Measurements from ENCODE around the gene MISP. TPM values are rescaled to one million over a fixed set of nuclear protein-coding genes. Genes with fewer than 3 reads are reported as not detected.

The MISP gene
- total and polyA plus RNA-seq, 2 of the 8 experiments (the other 6 are each of a cell fraction or from before 2014, with no cell fraction given): 0.43 to 0.45 TPM

- TF ChIP-seq E2F6 (IDR thresholded peaks at IDR 0.05) (peak; percentile 52; the same call in 1 of the 2 replicates), TAF7 (optimal IDR thresholded peaks at IDR 0.05; ENCODE audit: borderline replicate concordance, low read depth, low read length) (peak; percentile 68), SAP30 (IDR thresholded peaks at IDR 0.05; ENCODE audit: insufficient read depth, insufficient replicate concordance, low read length) (no peak), TAF1 (IDR thresholded peaks at IDR 0.05; ENCODE audit: low read depth, low read length) (peak; percentile 84), RAD21 (IDR thresholded peaks at IDR 0.05 in 1 of 2, conservative IDR thresholded peaks at IDR 0.05 in 1 of 2; ENCODE audit: low read depth in 2 of 2, low read length in 2 of 2) (no peak), EGR1 (IDR thresholded peaks at IDR 0.05; ENCODE audit: borderline replicate concordance, low read depth, low read length) (no peak), TEAD4 (IDR thresholded peaks at IDR 0.05; ENCODE audit: low read depth, low read length) (no peak), MAFK (IDR thresholded peaks at IDR 0.05; ENCODE audit: low read depth, low read length) (no peak), YY1 (IDR thresholded peaks at IDR 0.05; ENCODE audit: low read depth, low read length) (no peak), SP1 (IDR thresholded peaks at IDR 0.05; ENCODE audit: low read depth, low read length) (0 out of 2 replicates have a peak, but pooled peaks have one; percentile 24), KDM5A (IDR thresholded peaks at IDR 0.05; ENCODE audit: low read length) (no peak)
- TF ChIP-seq, protein P1, sequence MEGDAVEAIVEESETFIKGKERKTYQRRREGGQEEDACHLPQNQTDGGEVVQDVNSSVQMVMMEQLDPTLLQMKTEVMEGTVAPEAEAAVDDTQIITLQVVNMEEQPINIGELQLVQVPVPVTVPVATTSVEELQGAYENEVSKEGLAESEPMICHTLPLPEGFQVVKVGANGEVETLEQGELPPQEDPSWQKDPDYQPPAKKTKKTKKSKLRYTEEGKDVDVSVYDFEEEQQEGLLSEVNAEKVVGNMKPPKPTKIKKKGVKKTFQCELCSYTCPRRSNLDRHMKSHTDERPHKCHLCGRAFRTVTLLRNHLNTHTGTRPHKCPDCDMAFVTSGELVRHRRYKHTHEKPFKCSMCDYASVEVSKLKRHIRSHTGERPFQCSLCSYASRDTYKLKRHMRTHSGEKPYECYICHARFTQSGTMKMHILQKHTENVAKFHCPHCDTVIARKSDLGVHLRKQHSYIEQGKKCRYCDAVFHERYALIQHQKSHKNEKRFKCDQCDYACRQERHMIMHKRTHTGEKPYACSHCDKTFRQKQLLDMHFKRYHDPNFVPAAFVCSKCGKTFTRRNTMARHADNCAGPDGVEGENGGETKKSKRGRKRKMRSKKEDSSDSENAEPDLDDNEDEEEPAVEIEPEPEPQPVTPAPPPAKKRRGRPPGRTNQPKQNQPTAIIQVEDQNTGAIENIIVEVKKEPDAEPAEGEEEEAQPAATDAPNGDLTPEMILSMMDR (IDR thresholded peaks at IDR 0.05; ENCODE audit: control extremely low read depth in 1 of 3, insufficient read depth in 1 of 3, low read depth in 1 of 3, low read length in 3 of 3): no peak; a peak in 1 of 4 replicates
Measured at GRCh38 chr19:703651-704446, 47.1 kb upstream of the MISP start (continued).
